IMR-90 (cell line): ENCODE data around the gene TMEM63B. TPM values are rescaled to one million over a fixed set of nuclear protein-coding genes. Genes with fewer than 3 reads are reported as not detected.

Experiments used
- ATAC-seq: fragments of 200-7000 bp; cut with Tn5 transposase; 2 replicates; pipeline ENCODE4 v1.9.1; 2020; ENCODE audit warnings: low read depth, mild to moderate bottlenecking, moderate library complexity
- BruUV-seq: library from RNA; stranded (reverse); fragments of 400-500 nt; replicated peaks from 2 replicates; lab custom pipeline; 2021; lab: Mats Ljungman, UMichigan
- CTCF ChIA-PET: fragments of 300-600 bp; formaldehyde crosslinking; extraction: SDS; loops from one replicate; lab custom pipeline; 2021; ENCODE audit warnings: antibody characterized with exemption; lab: Yijun Ruan, JAX
- POLR2A ChIA-PET: fragments of 300-600 bp; sonication (Branson Sonifier 250); formaldehyde crosslinking; loops from one replicate; lab custom pipeline; 2022; ENCODE audit warnings: antibody characterized with exemption; ENCODE audit not compliant: unreplicated experiment; lab: Charles Lee
- DNase-seq: peaks from one replicate; pipeline ENCODE4 v3.0.0; 2013
- H2AFZ ChIP-seq: replicated peaks from 2 replicates; pipeline ENCODE3; 2013; ENCODE audit warnings: low read length, mild to moderate bottlenecking; ENCODE audit not compliant: poor library complexity
- H2AK5ac ChIP-seq: 2 replicates; pipeline ENCODE4 v1.6.1; 2013; ENCODE audit warnings: low read depth, low read length, inconsistent platforms
- H2AK9ac ChIP-seq: replicated peaks from 2 replicates; pipeline ENCODE3; 2013; ENCODE audit warnings: mild to moderate bottlenecking, low read depth, low read length, moderate library complexity; ENCODE audit not compliant: poor library complexity
- H2BK120ac ChIP-seq: 2 replicates; pipeline ENCODE4 v1.6.1; 2013; ENCODE audit warnings: low read depth, low read length, inconsistent platforms
- H2BK15ac ChIP-seq: 3 replicates; pipeline ENCODE4 v1.6.1; 2013; ENCODE audit warnings: low read depth, low read length, inconsistent platforms
- H2BK20ac ChIP-seq: 2 replicates; pipeline ENCODE4 v1.6.1; 2013; ENCODE audit warnings: low read depth, mild to moderate bottlenecking, inconsistent platforms, low read length, moderate library complexity
- H2BK5ac ChIP-seq: 2 replicates; pipeline ENCODE4 v1.6.1; 2013; ENCODE audit warnings: mild to moderate bottlenecking, low read depth, low read length, inconsistent platforms; ENCODE audit not compliant: poor library complexity, severe bottlenecking
- H3K14ac ChIP-seq: replicated peaks from 2 replicates; pipeline ENCODE4 v1.6.1; 2013; ENCODE audit warnings: low read depth, low read length, inconsistent platforms
- H3K18ac ChIP-seq: 2 replicates; pipeline ENCODE4 v1.6.1; 2013; ENCODE audit warnings: low read depth, low read length, control low read depth
- H3K23ac ChIP-seq: 2 replicates; pipeline ENCODE4 v1.6.1; 2013; ENCODE audit warnings: low read depth, low read length, inconsistent platforms
- H3K27ac ChIP-seq: 2 replicates; pipeline ENCODE4 v1.5.1; 2013; ENCODE audit warnings: mild to moderate bottlenecking, control low read depth, low read length; ENCODE audit not compliant: insufficient read depth
- H3K27me3 ChIP-seq: 2 replicates; pipeline ENCODE4 v1.6.1; 2013; ENCODE audit warnings: low read length; ENCODE audit not compliant: control insufficient read depth, insufficient read depth
- H3K36me3 ChIP-seq: 2 replicates; pipeline ENCODE4 v1.6.1; 2013; ENCODE audit warnings: low read length, mixed read lengths; ENCODE audit not compliant: control insufficient read depth, insufficient read depth
- H3K4ac ChIP-seq: 2 replicates; pipeline ENCODE4 v1.6.1; 2013; ENCODE audit warnings: low read depth, low read length, inconsistent platforms
- H3K4me1 ChIP-seq: 2 replicates; pipeline ENCODE4 v1.6.1; 2013; ENCODE audit warnings: low read length, mixed read lengths; ENCODE audit not compliant: control insufficient read depth, insufficient read depth
- H3K4me2 ChIP-seq: 2 replicates; pipeline ENCODE4 v1.6.1; 2013; ENCODE audit warnings: low read depth, mild to moderate bottlenecking, control low read depth, low read length, moderate library complexity
- H3K4me3 ChIP-seq: 2 replicates; pipeline ENCODE4 v1.5.1; 2013; ENCODE audit warnings: low read depth, mild to moderate bottlenecking, control low read depth, low read length, moderate library complexity; ENCODE audit not compliant: insufficient read depth
- H3K56ac ChIP-seq: 2 replicates; pipeline ENCODE4 v1.6.1; 2013; ENCODE audit warnings: low read length, inconsistent platforms; ENCODE audit not compliant: insufficient read depth; ENCODE audit errors: extremely low read depth
- H3K79me1 ChIP-seq, 2 experiments: 2 replicates each; pipeline ENCODE4 v1.6.1; 2013; ENCODE audit warnings: low read length in 2 of 2, inconsistent platforms in 1 of 2, low read depth in 1 of 2
- H3K9ac ChIP-seq: 2 replicates; pipeline ENCODE4 v1.6.1; 2013; ENCODE audit warnings: low read depth, low read length, control low read depth
- H3K9me1 ChIP-seq: 2 replicates; pipeline ENCODE4 v1.6.1; 2013; ENCODE audit warnings: low read length, inconsistent platforms; ENCODE audit not compliant: insufficient read depth
- H3K9me3 ChIP-seq: 2 replicates; pipeline ENCODE4 v1.6.1; 2013; ENCODE audit warnings: low read length; ENCODE audit not compliant: control insufficient read depth, insufficient read depth
- H4K20me1 ChIP-seq: 2 replicates; pipeline ENCODE4 v1.6.1; 2013; ENCODE audit warnings: low read length, inconsistent platforms; ENCODE audit not compliant: insufficient read depth
- H4K5ac ChIP-seq: 2 replicates; pipeline ENCODE4 v1.6.1; 2013; ENCODE audit warnings: mild to moderate bottlenecking, low read depth, low read length, control low read depth
- H4K8ac ChIP-seq, 2 experiments: 2 replicates each; pipeline ENCODE4 v1.6.1; 2013; ENCODE audit warnings: low read depth in 2 of 2, low read length in 2 of 2, control low read depth in 1 of 2, inconsistent platforms in 1 of 2
- H4K91ac ChIP-seq: 2 replicates; pipeline ENCODE4 v1.6.1; 2013; ENCODE audit warnings: low read depth, low read length, inconsistent platforms; ENCODE audit not compliant: insufficient read depth
- BHLHE40 ChIP-seq: fragments of 150-350 bp; IDR thresholded peaks from 2 replicates; pipeline ENCODE4 v1.6.1; 2016; ENCODE audit warnings: mild to moderate bottlenecking, low read depth, low read length
- CEBPB ChIP-seq: IDR thresholded peaks from 2 replicates; pipeline ENCODE4 v1.6.1; 2012; ENCODE audit warnings: low read depth, low read length, improper control_type of control experiment
- CHD1 ChIP-seq: IDR thresholded peaks from 2 replicates; pipeline ENCODE4 v1.6.1; 2012; ENCODE audit warnings: low read depth, low read length, improper control_type of control experiment
- ELK1 ChIP-seq: fragments of 150-350 bp; IDR thresholded peaks from 2 replicates; pipeline ENCODE4 v1.6.1; 2016; ENCODE audit warnings: low read depth, mild to moderate bottlenecking, low read length, moderate library complexity, borderline replicate concordance
- MAZ ChIP-seq: IDR thresholded peaks from 2 replicates; pipeline ENCODE4 v1.6.1; 2012; ENCODE audit warnings: low read depth, mild to moderate bottlenecking, low read length, improper control_type of control experiment, moderate library complexity, borderline replicate concordance
- NFE2L2 ChIP-seq: fragments of 150-350 bp; IDR thresholded peaks from 2 replicates; pipeline ENCODE4 v1.6.1; 2016; ENCODE audit warnings: low read depth, mild to moderate bottlenecking, low read length
- POLR2A ChIP-seq: IDR thresholded peaks from 2 replicates; pipeline ENCODE4 v1.6.1; 2012; ENCODE audit warnings: mild to moderate bottlenecking, low read depth, low read length
- RAD21 ChIP-seq: IDR thresholded peaks from 2 replicates; pipeline ENCODE4 v1.6.1; 2012; ENCODE audit warnings: low read length, improper control_type of control experiment
- RCOR1 ChIP-seq: IDR thresholded peaks from 2 replicates; pipeline ENCODE4 v1.6.1; 2012; ENCODE audit warnings: mild to moderate bottlenecking, low read length, improper control_type of control experiment; ENCODE audit not compliant: insufficient replicate concordance
- RFX5 ChIP-seq: IDR thresholded peaks from 2 replicates; pipeline ENCODE4 v1.8.0; 2012; ENCODE audit warnings: low read depth, mild to moderate bottlenecking, low read length, moderate library complexity
- USF2 ChIP-seq: fragments of 150-350 bp; IDR thresholded peaks from 2 replicates; pipeline ENCODE4 v1.6.1; 2017; ENCODE audit warnings: mild to moderate bottlenecking, antibody characterized with exemption, low read length, low read depth
- WGBS, 2 experiments: methylation state at CpG; one replicate each; pipeline versions ENCODE4 v1.1.5 to v1.1.7; 2013; ENCODE audit warnings: missing lambda C conversion rate in 2 of 2; ENCODE audit not compliant: insufficient read length in 1 of 2; ENCODE audit errors: extremely low coverage in 2 of 2; 5-methylcytosine and 5-hydroxymethylcytosine counted together
- dilution Hi-C: fragments of 300-500 bp; cut with HindIII; formaldehyde crosslinking; loops from one replicate; pipeline ENCODE4 v1.14.3; 2018; ENCODE audit warnings: low sequenced_read_pairs; ENCODE audit not compliant: unreplicated experiment
- in situ Hi-C: fragments of 300-500 bp; cut with MboI; formaldehyde crosslinking; loops from 3 replicates; pipeline ENCODE4 v1.14.3; 2019; ENCODE audit warnings: low sequenced_read_pairs, inconsistent platforms, mixed read lengths
- intact Hi-C: fragments of 100-400 bp; cut with micrococcal nuclease; formaldehyde crosslinking; loops from 2 replicates; pipeline ENCODE4 v1.10.0; 2022
- polyA plus RNA-seq, 3 experiments: library from polyadenylated mRNA; depleted of rRNA; stranded (reverse); fragments of >200 nt; gene quantifications; 2 replicates each; pipeline ENCODE4 v1.2.3, GENCODE V29; 2012; ENCODE audit warnings: low replicate concordance in 1 of 3
- total RNA-seq: library from RNA; depleted of rRNA; stranded (reverse); fragments of >200 nt; gene quantifications from 2 replicates; pipeline ENCODE4 v1.2.3, GENCODE V29; 2012

Gene TMEM63B
- total and polyA plus RNA-seq, 2 of the 4 experiments (the other 2 are of a cell fraction), result 12.2 to 42.6 TPM

- no peak overlapping the region for H4K8ac ChIP-seq
- H3K18ac ChIP-seq, result no peak overlapping the region
- no peak overlapping the region for H3K4me3 ChIP-seq
- 84% methylated on average over 3 of the region's 9 CpGs; no CpG with 5 or more reads in 1 of the 2 experiments for WGBS, 2 experiments
- H3K56ac ChIP-seq, result no peak overlapping the region
- H3K14ac ChIP-seq, result no peak overlapping the region
- H4K91ac ChIP-seq, result no peak overlapping the region
- no peak overlapping the region for H2AK9ac ChIP-seq
- intact Hi-C loops, result no loop called here
- H3K4me1 ChIP-seq, result peaks cover 2% of the 10 kb centered on the region
- H3K27me3 ChIP-seq, result no peaks in the 10 kb centered on the region
- no peak overlapping the region for H2BK5ac ChIP-seq
- 0 out of 2 replicates have a peak, but pooled peaks cover 2% of the 10 kb centered on the region for H3K9me1 ChIP-seq
- no peaks in the 10 kb centered on the region for H3K9me3 ChIP-seq
- no peak overlapping the region for H3K4me2 ChIP-seq
- H3K4ac ChIP-seq, result no peak overlapping the region
- no peak overlapping the region for H3K27ac ChIP-seq
- TF ChIP-seq MAZ, result no peak
- no peak for TF ChIP-seq POLR2A
- no peak for TF ChIP-seq RAD21
- TF ChIP-seq BHLHE40, result no peak
- no peak for TF ChIP-seq RFX5
- TF ChIP-seq ELK1, result no peak
- TF ChIP-seq RCOR1, result no peak
- no peak for TF ChIP-seq NFE2L2
- TF ChIP-seq CEBPB, result no peak
- no peak for TF ChIP-seq CHD1
- no peak for TF ChIP-seq USF2
- in situ Hi-C loops, result no loop called here
- dilution Hi-C loops, result no loop called here
- no peak overlapping the region for H3K23ac ChIP-seq
- BruUV-seq, result no TSS peak
- ChIA-PET POLR2A (no interaction called here), CTCF (interaction anchor here (1.2 kb wide), 1 partner anchor 86 kb away, joined by 3 read pairs; no protein-coding TSS in a partner anchor)
- DNase-seq (no peak), ATAC-seq (no peak)
- H3K79me1 ChIP-seq, result no peaks in the 10 kb centered on the region
- no peak overlapping the region for H2BK15ac ChIP-seq
- H3K36me3 ChIP-seq, result peaks cover 47% of the 10 kb centered on the region
- H3K9ac ChIP-seq, result no peak overlapping the region
- H2AK5ac ChIP-seq, result no peak overlapping the region
- H2BK120ac ChIP-seq, result no peak overlapping the region
- H4K20me1 ChIP-seq, result peaks cover 10% of the 10 kb centered on the region; the same call in 1 of the 2 replicates
- no peak overlapping the region for H2BK20ac ChIP-seq
- no peak overlapping the region for H2AFZ ChIP-seq
- no peak overlapping the region for H4K5ac ChIP-seq
These were observed 21.0 kb downstream of the TMEM63B start for GRCh38 chr6:44148306-44148705.
